MCF 10A (cell line): ENCODE data around the gene GNG7. TPM values are rescaled to one million over a fixed set of nuclear protein-coding genes. Genes with fewer than 3 reads are reported as not detected.
"Not testable (repeated sequence)": the region's sequence is repeated elsewhere in the genome, so short reads cannot be mapped to it uniquely, and the experiment has no call there.

Experiments
- BruUV-seq: library from RNA; stranded (reverse); fragments of 400-500 nt; replicated peaks from 2 replicates; lab custom pipeline; 2021; lab: Mats Ljungman, UMichigan
- CTCF ChIA-PET: fragments of 300-600 bp; sonication (Branson Sonifier 250); formaldehyde crosslinking; extraction: SDS; loops from one replicate; lab custom pipeline; 2021; ENCODE audit warnings: antibody characterized with exemption, inconsistent platforms; lab: Yijun Ruan, JAX
- POLR2A ChIA-PET: fragments of 300-600, 350-650 bp; sonication (Branson Sonifier 250); formaldehyde crosslinking; extraction: SDS; loops from one replicate; lab custom pipeline; 2020; ENCODE audit warnings: antibody characterized with exemption, inconsistent platforms; lab: Yijun Ruan, JAX
- DNase-seq: peaks from one replicate; pipeline ENCODE4 v3.0.0-alpha.2; 2018; ENCODE audit not compliant: unreplicated experiment
- H3K27ac Mint-ChIP-seq: one replicate; pipeline ENCODE4 v1.8.0; 2022; ENCODE audit warnings: mild to moderate bottlenecking, low read depth, mixed read lengths; ENCODE audit not compliant: unreplicated experiment
- H3K27me3 Mint-ChIP-seq: one replicate; pipeline ENCODE4 v1.8.0; 2022; ENCODE audit warnings: mixed read lengths; ENCODE audit not compliant: insufficient read depth, unreplicated experiment
- H3K36me3 Mint-ChIP-seq: one replicate; pipeline ENCODE4 v1.8.0; 2022; ENCODE audit warnings: mild to moderate bottlenecking, moderate library complexity, mixed read lengths; ENCODE audit not compliant: insufficient read depth, unreplicated experiment
- H3K4me1 Mint-ChIP-seq: one replicate; pipeline ENCODE4 v1.8.0; 2022; ENCODE audit warnings: mixed read lengths; ENCODE audit not compliant: insufficient read depth, unreplicated experiment
- H3K4me3 Mint-ChIP-seq: one replicate; pipeline ENCODE4 v1.8.0; 2022; ENCODE audit warnings: mild to moderate bottlenecking, moderate library complexity, mixed read lengths; ENCODE audit not compliant: unreplicated experiment
- H3K9me3 Mint-ChIP-seq: one replicate; pipeline ENCODE4 v1.8.0; 2022; ENCODE audit warnings: mixed read lengths; ENCODE audit not compliant: unreplicated experiment
- CTCF ChIP-seq: fragments of 200-600 bp; IDR thresholded peaks from one replicate; pipeline ENCODE4 v1.8.0; 2022; ENCODE audit warnings: antibody characterized with exemption, mild to moderate bottlenecking; ENCODE audit not compliant: unreplicated experiment
- intact Hi-C: fragments of 100-400 bp; cut with micrococcal nuclease; formaldehyde crosslinking; loops from 2 replicates; pipeline ENCODE4 v1.14.1; 2022
- total RNA-seq: library from RNA; stranded (reverse); gene quantifications from 2 replicates; pipeline ENCODE4 v1.2.3, GENCODE V29; 2022

GNG7 gene
- total RNA-seq, 1 experiment from 2014 or later, result 0.51 TPM

GRCh38 chr19:2524840-2525723, 177.4 kb downstream of the GNG7 start:
- Mint-ChIP-seq H3K4me1 (peaks cover 17% of the 10 kb centered on the region), H3K9me3 (no peaks in the 10 kb centered on the region), H3K36me3 (peaks cover 6% of the 10 kb centered on the region), H3K27me3 (no peaks in the 10 kb centered on the region), H3K4me3 (peak overlapping the region; percentile 25), H3K27ac (no peak overlapping the region)
- ChIA-PET POLR2A (interaction anchor here (0.7 to 1.9 kb wide), 8 partner anchors 9 to 54 kb away, joined by 3 to 10 read pairs (median 4); partner anchors contain the start of gene GADD45B), CTCF (interaction anchor here (1.1 kb wide), 1 partner anchor 51 kb away, joined by 4 read pairs; no protein-coding TSS in a partner anchor)
- peak; percentile 82 for DNase-seq
- no peak for TF ChIP-seq CTCF
- intact Hi-C loops, result loop anchor here (5.0 kb wide), 1 partner anchor 52 kb away; no protein-coding TSS in a partner anchor
- no TSS peak for BruUV-seq

GRCh38 chr19:2524361-2524839, 178.1 kb downstream of the GNG7 start:
- Mint-ChIP-seq H3K27me3 (no peaks in the 10 kb centered on the region), H3K4me1 (peaks cover 11% of the 10 kb centered on the region), H3K4me3 (peak overlapping the region; percentile 25), H3K27ac (no peak overlapping the region), H3K9me3 (no peaks in the 10 kb centered on the region), H3K36me3 (peaks cover 6% of the 10 kb centered on the region)
- intact Hi-C loops, result no loop called here
- DNase-seq, result no peak
- ChIA-PET POLR2A (interaction anchor here (0.9 to 1.9 kb wide), 6 partner anchors 10 to 48 kb away, joined by 3 to 10 read pairs (median 4); partner anchors contain the start of gene GADD45B), CTCF (no interaction called here)
- BruUV-seq, result no TSS peak
- no peak for TF ChIP-seq CTCF

GRCh38 chr19:2523630-2524311, 178.7 kb downstream of the GNG7 start:
- no peak for DNase-seq
- peaks cover 6% of the 10 kb centered on the region for H3K36me3 Mint-ChIP-seq
- H3K4me3 Mint-ChIP-seq, result no peak overlapping the region
- CTCF ChIA-PET, result no interaction called here
- POLR2A ChIA-PET, result no interaction called here
- no TSS peak for BruUV-seq
- peaks cover 11% of the 10 kb centered on the region for H3K4me1 Mint-ChIP-seq
- intact Hi-C loops, result no loop called here
- H3K27me3 Mint-ChIP-seq, result no peaks in the 10 kb centered on the region
- no peak for TF ChIP-seq CTCF
- H3K9me3 Mint-ChIP-seq, result no peaks in the 10 kb centered on the region
- no peak overlapping the region for H3K27ac Mint-ChIP-seq

- Mint-ChIP-seq H3K9me3 (no peaks in the 10 kb centered on the region), H3K4me3 (no peak overlapping the region), H3K27ac (no peak overlapping the region), H3K4me1 (peaks cover 2% of the 10 kb centered on the region), H3K36me3 (peaks cover 6% of the 10 kb centered on the region), H3K27me3 (no peaks in the 10 kb centered on the region)
- intact Hi-C loops, result no loop called here
- TF ChIP-seq CTCF, result no peak
- DNase-seq, result no peak
- POLR2A ChIA-PET, result interaction anchor here (0.9 kb wide), 1 partner anchor 44 kb away, joined by 3 read pairs; the partner anchor contains the start of gene GADD45B
- BruUV-seq, result no TSS peak
- CTCF ChIA-PET, result interaction anchor here (0.7 kb wide), 1 partner anchor 589 kb away, joined by 3 read pairs; no protein-coding TSS in a partner anchor
Observed at GRCh38 chr19:2519482-2519881, 183.0 kb downstream of the GNG7 start.

GRCh38 chr19:2518856-2519255, 183.6 kb downstream of the GNG7 start:
- H3K4me3 Mint-ChIP-seq, H3K9me3 Mint-ChIP-seq, H3K36me3 Mint-ChIP-seq, BruUV-seq, DNase-seq, H3K27ac Mint-ChIP-seq, intact Hi-C loops, H3K27me3 Mint-ChIP-seq, H3K4me1 Mint-ChIP-seq: not testable (repeated sequence)
- ChIA-PET POLR2A (interaction anchor here (0.9 kb wide), 1 partner anchor 43 kb away, joined by 3 read pairs; the partner anchor contains the start of gene GADD45B), CTCF (interaction anchor here (0.6 kb wide), 1 partner anchor 267 kb away, joined by 5 read pairs; the partner anchor contains the start of gene THOP1)
